ENCODE results near the gene DCHS2. TPM values are rescaled to one million over a fixed set of nuclear protein-coding genes. Genes with fewer than 3 reads are reported as not detected.

Gene DCHS2
- total RNA-seq, 4 donors from 2014 or later: 0.53 to 1.5 (median 0.57) TPM; not detected in 1

- intact Hi-C loops (cut with DNase I): no loop called here
- WGBS, 2 donors: 83% methylated on average over 1 of the region's 1 CpG; no CpG with 5 or more reads in 1 of the 2 donors
These were observed 18.7 kb downstream of the DCHS2 start for GRCh38 chr4:154472858-154473257.

GRCh38 chr4:154471526-154472331 is 19.9 kb downstream of the DCHS2 start:
- no peak for DNase-seq
- Histone ChIP-seq H3K4me3 (no peak overlapping the region), H3K27me3 (peaks cover 0 to 5% (median 0%) of the 10 kb centered on the region in 4 donors), H3K27ac (no peak overlapping the region), H3K36me3 (no peaks in the 10 kb centered on the region), H3K4me1 (peaks cover 0 to 20% (median 2%) of the 10 kb centered on the region in 3 donors), H3K9me3 (no peaks in the 10 kb centered on the region)
- WGBS, 2 donors: 16 to 19% methylated on average over 4 of the region's 4 CpGs
- intact Hi-C loops (cut with DNase I): no loop called here
- TF ChIP-seq POLR2A (IDR thresholded peaks at IDR 0.05) (no peak), CTCF (IDR thresholded peaks at IDR 0.05) (no peak)

More at GRCh38 chr4:154472858-154473257, 18.7 kb downstream of the DCHS2 start:
- no peak overlapping the region for H3K4me3 ChIP-seq
- DNase-seq: no peak
- peaks cover 0 to 5% (median 0%) of the 10 kb centered on the region in 4 donors for H3K27me3 ChIP-seq
- no peaks in the 10 kb centered on the region for H3K36me3 ChIP-seq
- peaks cover 0 to 18% (median 2%) of the 10 kb centered on the region in 3 donors for H3K4me1 ChIP-seq
- TF ChIP-seq CTCF (IDR thresholded peaks at IDR 0.05) (no peak), POLR2A (IDR thresholded peaks at IDR 0.05) (no peak)
- no peak overlapping the region for H3K27ac ChIP-seq
- H3K9me3 ChIP-seq: no peaks in the 10 kb centered on the region

- Histone ChIP-seq H3K36me3 (no peaks in the 10 kb centered on the region), H3K9me3 (no peaks in the 10 kb centered on the region), H3K4me1 (peaks cover 0 to 20% (median 2%) of the 10 kb centered on the region in 3 donors), H3K4me3 (no peak overlapping the region), H3K27ac (no peak overlapping the region), H3K27me3 (peaks cover 0 to 5% (median 0%) of the 10 kb centered on the region in 4 donors)
- intact Hi-C loops (cut with DNase I): no loop called here
- no peak for TF ChIP-seq POLR2A (IDR thresholded peaks at IDR 0.05)
- no peak for TF ChIP-seq CTCF (IDR thresholded peaks at IDR 0.05)
- no peak for DNase-seq
- WGBS, 2 donors: 49 to 59% methylated on average over 2 of the region's 2 CpGs
These were observed 20.6 kb downstream of the DCHS2 start for GRCh38 chr4:154471032-154471431.

GRCh38 chr4:154467886-154468285 is 23.7 kb downstream of the DCHS2 start:
- DNase-seq: no peak
- Histone ChIP-seq H3K27me3 (no peaks in the 10 kb centered on the region), H3K4me1 (peaks cover 0 to 20% (median 2%) of the 10 kb centered on the region in 3 donors), H3K4me3 (no peak overlapping the region), H3K36me3 (no peaks in the 10 kb centered on the region), H3K9me3 (no peaks in the 10 kb centered on the region), H3K27ac (no peak overlapping the region)
- TF ChIP-seq POLR2A (IDR thresholded peaks at IDR 0.05) (no peak), CTCF (IDR thresholded peaks at IDR 0.05) (no peak)
- WGBS, 2 donors: 29 to 31% methylated on average over 1 of the region's 1 CpG
- intact Hi-C loops (cut with DNase I): no loop called here

- Histone ChIP-seq H3K9me3 (no peaks in the 10 kb centered on the region), H3K36me3 (no peaks in the 10 kb centered on the region), H3K27me3 (no peaks in the 10 kb centered on the region), H3K4me3 (no peak overlapping the region), H3K27ac (no peak overlapping the region), H3K4me1 (peaks cover 0 to 8% (median 0%) of the 10 kb centered on the region in 3 donors)
- no peak for TF ChIP-seq CTCF (IDR thresholded peaks at IDR 0.05)
- intact Hi-C loops (cut with DNase I): no loop called here
- WGBS, 2 donors: 88 to 91% methylated on average over 5 of the region's 5 CpGs
- DNase-seq: no peak
These were observed 25.3 kb downstream of the DCHS2 start for GRCh38 chr4:154466336-154466735.

Data from esophagus squamous epithelium (tissue), 5 donors.